GM12864 (cell line): ENCODE measurements around the gene TEDC1.
A peak's percentile ranks its signal among the peaks of the same experiment; 100 is the strongest.
"Not testable (repeated sequence)": the region's sequence is repeated elsewhere in the genome, so short reads cannot be mapped to it uniquely, and the experiment has no call there.

Source experiments
- DNase-seq: peaks from one replicate; pipeline ENCODE4 v3.0.0-alpha.2; 2011; ENCODE audit warnings: low read depth
- H3K4me3 ChIP-seq: 2 replicates; pipeline ENCODE4 v1.5.1; 2011; ENCODE audit warnings: mild to moderate bottlenecking, low read depth, low read length, control low read depth
- TF ChIP-seq, protein P1 (sequence below): IDR thresholded peaks from 2 replicates; pipeline ENCODE4 v1.5.1; 2011; ENCODE audit warnings: low read depth, mild to moderate bottlenecking, moderate library complexity, low read length, control low read depth, inconsistent platforms; ENCODE audit errors: missing control alignments

The TEDC1 gene

GRCh38 chr14:105537580-105538474 lies 46.8 kb downstream of the TEDC1 start:
- no peak overlapping the region for H3K4me3 ChIP-seq
- TF ChIP-seq, protein P1, sequence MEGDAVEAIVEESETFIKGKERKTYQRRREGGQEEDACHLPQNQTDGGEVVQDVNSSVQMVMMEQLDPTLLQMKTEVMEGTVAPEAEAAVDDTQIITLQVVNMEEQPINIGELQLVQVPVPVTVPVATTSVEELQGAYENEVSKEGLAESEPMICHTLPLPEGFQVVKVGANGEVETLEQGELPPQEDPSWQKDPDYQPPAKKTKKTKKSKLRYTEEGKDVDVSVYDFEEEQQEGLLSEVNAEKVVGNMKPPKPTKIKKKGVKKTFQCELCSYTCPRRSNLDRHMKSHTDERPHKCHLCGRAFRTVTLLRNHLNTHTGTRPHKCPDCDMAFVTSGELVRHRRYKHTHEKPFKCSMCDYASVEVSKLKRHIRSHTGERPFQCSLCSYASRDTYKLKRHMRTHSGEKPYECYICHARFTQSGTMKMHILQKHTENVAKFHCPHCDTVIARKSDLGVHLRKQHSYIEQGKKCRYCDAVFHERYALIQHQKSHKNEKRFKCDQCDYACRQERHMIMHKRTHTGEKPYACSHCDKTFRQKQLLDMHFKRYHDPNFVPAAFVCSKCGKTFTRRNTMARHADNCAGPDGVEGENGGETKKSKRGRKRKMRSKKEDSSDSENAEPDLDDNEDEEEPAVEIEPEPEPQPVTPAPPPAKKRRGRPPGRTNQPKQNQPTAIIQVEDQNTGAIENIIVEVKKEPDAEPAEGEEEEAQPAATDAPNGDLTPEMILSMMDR, result peak; percentile 98
- no peak for DNase-seq

GRCh38 chr14:105538481-105539049 lies 47.5 kb downstream of the TEDC1 start:
- TF ChIP-seq, protein P1, result no peak
- H3K4me3 ChIP-seq, result no peak overlapping the region
- DNase-seq, result no peak

- no peak for DNase-seq
- TF ChIP-seq, protein P1, result no peak
- H3K4me3 ChIP-seq, result no peak overlapping the region
Observed at GRCh38 chr14:105540811-105541210, 49.8 kb downstream of the TEDC1 start.

DNA sequence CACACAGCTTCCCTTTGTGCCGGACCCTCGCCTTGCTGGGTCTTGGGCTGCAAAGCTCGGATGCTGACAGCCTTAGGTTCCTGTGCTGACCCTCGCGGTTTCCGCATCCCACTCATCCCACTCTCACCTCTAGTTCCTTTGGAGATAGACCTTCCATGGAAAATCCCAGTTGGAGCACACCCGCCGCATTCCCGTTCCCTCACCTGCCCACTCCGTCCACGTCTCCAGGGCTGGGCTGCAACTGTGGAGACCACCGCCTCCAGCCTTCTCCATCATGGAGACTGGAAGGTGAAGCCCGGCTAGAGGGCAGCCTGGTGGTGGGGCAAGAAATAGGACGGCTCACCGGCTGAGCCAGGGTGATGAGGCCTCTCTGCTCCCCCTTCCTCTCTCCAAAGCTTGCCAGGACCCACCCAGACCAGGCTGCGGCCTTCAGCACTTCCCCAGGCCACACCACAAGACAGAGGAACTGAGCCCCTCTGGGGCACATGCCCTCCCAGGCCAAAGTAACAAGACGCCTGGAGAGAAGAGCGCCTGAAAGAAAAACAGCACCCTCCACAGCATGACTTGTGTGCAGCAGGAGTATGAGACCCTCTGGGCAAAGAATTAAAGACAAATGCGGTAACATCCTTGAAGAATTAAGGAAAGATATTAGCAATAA lies 50.3 kb downstream of the TEDC1 start:
- TF ChIP-seq, protein P1, result no peak
- DNase-seq, result no peak
- no peak overlapping the region for H3K4me3 ChIP-seq

- not testable (repeated sequence) for DNase-seq, H3K4me3 ChIP-seq
Observed at GRCh38 chr14:105545676-105546075, 54.6 kb downstream of the TEDC1 start.

DNA sequence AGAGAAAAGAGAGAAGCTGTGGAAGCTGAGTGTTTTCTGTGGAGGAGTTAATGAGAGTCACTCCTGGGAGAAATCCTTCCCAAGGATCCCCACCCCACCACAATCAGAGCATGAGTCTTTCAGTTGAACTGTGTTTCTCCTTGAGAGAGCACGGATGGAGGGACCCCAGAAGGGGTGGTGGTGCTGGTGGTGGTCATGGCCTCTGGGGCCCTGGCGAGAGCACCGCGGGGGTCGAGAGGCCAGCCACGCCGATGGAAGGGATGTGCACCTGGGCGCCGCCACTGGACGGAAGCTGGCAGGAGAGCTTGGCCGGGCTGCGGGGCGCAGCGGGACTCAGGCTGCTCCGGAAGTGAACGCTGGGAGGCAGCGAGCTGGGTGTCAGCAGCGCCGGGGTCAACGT lies 55.4 kb downstream of the TEDC1 start:
- DNase-seq, H3K4me3 ChIP-seq: not testable (repeated sequence)

DNA sequence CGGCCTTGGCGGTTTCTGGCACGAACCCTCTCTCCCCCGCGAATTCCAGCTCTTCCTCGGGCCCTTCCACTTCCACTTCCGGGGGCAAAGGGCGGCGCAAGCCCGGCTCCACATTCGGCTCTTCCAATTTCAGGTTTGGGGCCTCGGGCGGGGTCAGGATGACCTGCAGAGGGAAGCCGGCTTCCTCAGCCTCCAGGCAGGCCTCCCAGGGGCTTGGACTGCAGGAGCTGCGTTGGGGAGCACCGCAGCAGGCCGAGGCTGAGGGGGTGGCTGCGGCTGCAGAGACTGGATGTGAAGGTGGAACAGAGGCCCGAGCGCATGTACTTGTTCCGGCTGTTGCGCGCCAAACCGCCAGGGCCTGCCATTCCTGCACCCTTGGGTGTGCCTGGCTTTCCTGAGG lies 56.0 kb downstream of the TEDC1 start:
- not testable (repeated sequence) for DNase-seq, H3K4me3 ChIP-seq

- TF ChIP-seq, protein P1, result no peak
- no peak overlapping the region for H3K4me3 ChIP-seq
- DNase-seq, result no peak
Observed at GRCh38 chr14:105547741-105548169, 56.7 kb downstream of the TEDC1 start.
